CD14-positive monocyte (primary cell): Measurements from ENCODE around the gene HTRA3. TPM values are rescaled to one million over a fixed set of nuclear protein-coding genes. Genes with fewer than 3 reads are reported as not detected.

Experiments
- DNase-seq, 3 donors: peaks; one replicate each; pipeline ENCODE4 v3.0.0-alpha.2; 2011 to 2022
- H2AFZ ChIP-seq: 2 replicates; pipeline ENCODE4 v1.6.0; 2012; ENCODE audit warnings: mild to moderate bottlenecking, low read depth, low read length, inconsistent platforms; ENCODE audit not compliant: insufficient read depth, poor library complexity, severe bottlenecking
- H3K27ac ChIP-seq, 2 donors: 1 replicate in 1 of 2; 2 replicates in 1 of 2; pipeline ENCODE4 v1.5.1; 2012 to 2013; ENCODE audit warnings: low read length in 2 of 2, control low read depth in 1 of 2, inconsistent platforms in 1 of 2, low read depth in 1 of 2, mild to moderate bottlenecking in 1 of 2
- H3K27me3 ChIP-seq, 2 donors: one replicate each; pipeline versions ENCODE4 v1.6.0 to v1.6.1; 2011 to 2013; ENCODE audit warnings: low read length in 2 of 2; ENCODE audit not compliant: control insufficient read depth in 2 of 2, insufficient read depth in 2 of 2
- H3K36me3 ChIP-seq, 2 donors: replicated peaks in 1 of 2; 1 replicate in 1 of 2; 2 replicates in 1 of 2; pipeline versions ENCODE4 v1.5.1 to v1.6.1; 2012 to 2013; ENCODE audit warnings: low read length in 2 of 2, control low read depth in 1 of 2, inconsistent platforms in 1 of 2, mild to moderate bottlenecking in 1 of 2; ENCODE audit not compliant: insufficient read depth in 2 of 2, control insufficient read depth in 1 of 2
- H3K4me1 ChIP-seq, 2 donors: 1 replicate in 1 of 2; 2 replicates in 1 of 2; pipeline versions ENCODE4 v1.5.1 to v1.6.1; 2012 to 2013; ENCODE audit warnings: low read length in 2 of 2, control low read depth in 1 of 2, inconsistent platforms in 1 of 2, mild to moderate bottlenecking in 1 of 2, moderate library complexity in 1 of 2; ENCODE audit not compliant: insufficient read depth in 2 of 2, control insufficient read depth in 1 of 2
- H3K4me2 ChIP-seq: replicated peaks from 2 replicates; pipeline ENCODE3; 2012; ENCODE audit warnings: low read length, moderate library complexity, mild to moderate bottlenecking; ENCODE audit not compliant: poor library complexity, severe bottlenecking; ENCODE audit errors: extremely low read depth
- H3K4me3 ChIP-seq, 3 experiments: fragments of 200-600 bp in 1 of 3; sonication (generic) in 1 of 3; replicated peaks in 1 of 3; 1 replicate in 2 of 3; 2 replicates in 1 of 3; pipeline ENCODE4 v1.5.1; 2011 to 2013; ENCODE audit warnings: low read length in 3 of 3, mild to moderate bottlenecking in 3 of 3, control low read depth in 2 of 3, low read depth in 2 of 3, inconsistent platforms in 1 of 3, moderate library complexity in 1 of 3
- H3K79me2 ChIP-seq: 2 replicates; pipeline ENCODE4 v1.6.0; 2012; ENCODE audit warnings: mild to moderate bottlenecking, control low read depth, inconsistent platforms, low read length, moderate library complexity; ENCODE audit not compliant: insufficient read depth
- H3K9ac ChIP-seq: 2 replicates; pipeline ENCODE4 v1.6.0; 2017; ENCODE audit warnings: low read length, mild to moderate bottlenecking; ENCODE audit not compliant: insufficient read depth, poor library complexity, severe bottlenecking
- H3K9me3 ChIP-seq, 2 donors: replicated peaks in 1 of 2; 1 replicate in 1 of 2; 2 replicates in 1 of 2; pipeline versions ENCODE4 v1.5.1 to v1.6.1; 2012 to 2013; ENCODE audit warnings: low read length in 2 of 2, control low read depth in 1 of 2; ENCODE audit not compliant: control insufficient read depth in 1 of 2, insufficient read depth in 1 of 2
- H4K20me1 ChIP-seq: 2 replicates; pipeline ENCODE4 v1.6.0; 2012; ENCODE audit warnings: mild to moderate bottlenecking, low read length, control low read depth, moderate library complexity; ENCODE audit not compliant: insufficient read depth
- H3K27ac Mint-ChIP-seq, 7 donors: one replicate each; pipeline ENCODE4 v1.8.0; 2020; ENCODE audit warnings: mild to moderate bottlenecking in 7 of 7, mixed read lengths in 7 of 7, moderate library complexity in 6 of 7, inconsistent platforms in 2 of 7
- H3K27me3 Mint-ChIP-seq, 3 donors: one replicate each; pipeline ENCODE4 v1.8.0; 2021 to 2022; ENCODE audit warnings: low read depth in 3 of 3, mild to moderate bottlenecking in 3 of 3, mixed read lengths in 3 of 3, moderate library complexity in 3 of 3, inconsistent platforms in 1 of 3
- H3K36me3 Mint-ChIP-seq, 2 donors: one replicate each; pipeline ENCODE4 v1.8.0; 2020; ENCODE audit warnings: mixed read lengths in 2 of 2, inconsistent platforms in 1 of 2, mild to moderate bottlenecking in 1 of 2
- H3K4me1 Mint-ChIP-seq: one replicate; pipeline ENCODE4 v1.8.0; 2020; ENCODE audit warnings: mild to moderate bottlenecking, mixed read lengths
- H3K4me3 Mint-ChIP-seq, 2 donors: one replicate each; pipeline ENCODE4 v1.8.0; 2020; ENCODE audit warnings: mild to moderate bottlenecking in 2 of 2, mixed read lengths in 2 of 2, moderate library complexity in 1 of 2
- H3K9me3 Mint-ChIP-seq, 7 donors: one replicate each; pipeline ENCODE4 v1.8.0; 2020 to 2022; ENCODE audit warnings: mixed read lengths in 7 of 7, mild to moderate bottlenecking in 6 of 7, moderate library complexity in 6 of 7, inconsistent platforms in 2 of 7
- CTCF ChIP-seq: fragments of 200-600 bp; IDR thresholded peaks from one replicate; pipeline ENCODE4 v1.8.0; 2022; ENCODE audit warnings: antibody characterized with exemption, mild to moderate bottlenecking
- WGBS: methylation state at CpG from one replicate; pipeline ENCODE4 v1.1.5; 2013; ENCODE audit warnings: missing lambda C conversion rate; ENCODE audit not compliant: insufficient coverage; 5-methylcytosine and 5-hydroxymethylcytosine counted together
- intact Hi-C, 2 donors: fragments of 100-400 bp; cut with micrococcal nuclease; formaldehyde crosslinking; loops; one replicate each; pipeline versions ENCODE4 v1.15.0 to v1.15.1; 2023
- polyA plus RNA-seq, 3 donors: library from polyadenylated mRNA; depleted of rRNA in 1 of 3; unstranded in 2 of 3; stranded (reverse) in 1 of 3; fragments of 300-500 nt in 2 of 3; fragments of >200 nt in 1 of 3; fragmentation: Illumina TruSeq in 2 of 3; gene quantifications; 1 replicate in 2 of 3; 2 replicates in 1 of 3; pipeline ENCODE4 v1.2.3, GENCODE V29; 2012 to 2021

The HTRA3 gene
- polyA plus RNA-seq, 3 donors = not detected

- DNase-seq = peak; percentile 90 to 98 (median 94)
- Histone ChIP-seq H3K27me3 (no peaks in the 10 kb centered on the region), H3K9me3 (no peaks in the 10 kb centered on the region), H3K79me2 (peaks cover 9% of the 10 kb centered on the region), H3K36me3 (peaks cover 83 to 86% of the 10 kb centered on the region in 2 donors), H4K20me1 (peaks cover 90% of the 10 kb centered on the region), H3K4me3 (peak overlapping the region in 1 of 3 experiments; percentile 58), H2AFZ (no peak overlapping the region), H3K9ac (no peak overlapping the region), H3K27ac (peak overlapping the region; percentile 80 to 90), H3K4me1 (peaks cover 56 to 69% of the 10 kb centered on the region in 2 donors), H3K4me2 (peak overlapping the region; percentile 35)
- Mint-ChIP-seq H3K27me3 (peaks cover 1 to 7% (median 2%) of the 10 kb centered on the region in 3 donors), H3K27ac (peak overlapping the region; percentile 96 to 99 (median 98)), H3K4me3 (peak overlapping the region in 1 of 2 donors; percentile 61), H3K9me3 (peaks cover 0 to 2% (median 0%) of the 10 kb centered on the region in 7 donors), H3K4me1 (peaks cover 55% of the 10 kb centered on the region), H3K36me3 (peaks cover 82 to 91% of the 10 kb centered on the region in 2 donors)
- 0% methylated on average over 2 of the region's 5 CpGs for WGBS
- TF ChIP-seq CTCF = no peak
- intact Hi-C loops = loop anchor here (2.0 to 5.0 kb wide), 3 partner anchors 15 to 49 kb away; no protein-coding TSS in a partner anchor
Observed at GRCh38 chr4:8221476-8221875, 48.1 kb upstream of the HTRA3 start.

DNA sequence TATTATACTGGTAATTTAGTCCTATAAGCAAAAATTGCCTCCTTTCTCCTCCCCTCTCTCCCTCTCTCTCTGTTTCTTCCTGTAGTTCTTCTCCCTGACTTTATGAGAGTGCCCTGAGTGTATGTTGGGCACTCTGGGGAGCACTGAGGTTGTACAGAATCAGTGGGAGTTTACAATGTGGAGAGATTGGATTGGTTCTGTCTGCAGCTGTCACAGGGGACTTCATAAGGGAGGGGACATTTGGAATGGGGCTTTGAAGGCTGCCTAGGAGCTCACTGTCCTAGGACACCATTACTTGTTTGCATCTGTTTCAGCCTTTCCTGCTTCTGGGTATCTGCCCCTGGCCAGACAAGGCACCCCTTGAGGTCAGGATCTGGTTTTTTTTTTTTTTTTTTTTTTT is 47.6 kb upstream of the HTRA3 start:
- Histone ChIP-seq H3K36me3 (peaks cover 82 to 86% of the 10 kb centered on the region in 2 donors), H3K4me1 (peaks cover 61 to 74% of the 10 kb centered on the region in 2 donors), H3K9me3 (no peaks in the 10 kb centered on the region), H3K4me2 (no peak overlapping the region), H3K79me2 (peaks cover 9% of the 10 kb centered on the region), H3K27ac (peak overlapping the region; percentile 80 to 90), H3K27me3 (no peaks in the 10 kb centered on the region), H3K4me3 (no peak overlapping the region), H3K9ac (no peak overlapping the region), H2AFZ (no peak overlapping the region), H4K20me1 (peaks cover 90% of the 10 kb centered on the region)
- intact Hi-C loops = loop anchor here (2.0 to 5.0 kb wide), 3 partner anchors 15 to 50 kb away; no protein-coding TSS in a partner anchor
- no peak for TF ChIP-seq CTCF
- no peak for DNase-seq
- H3K27ac Mint-ChIP-seq = peak overlapping the region; percentile 96 to 99 (median 98)
- peaks cover 0 to 2% (median 0%) of the 10 kb centered on the region in 7 donors for H3K9me3 Mint-ChIP-seq
- peaks cover 1 to 7% (median 2%) of the 10 kb centered on the region in 3 donors for H3K27me3 Mint-ChIP-seq
- no peak overlapping the region for H3K4me3 Mint-ChIP-seq
- H3K36me3 Mint-ChIP-seq = peaks cover 85 to 91% of the 10 kb centered on the region in 2 donors
- H3K4me1 Mint-ChIP-seq = peaks cover 60% of the 10 kb centered on the region
